HEK293 (cell line): Measurements from ENCODE around the gene PRPF6.

Source experiments
- CTCF ChIP-seq: fragments of 450-650 bp; formaldehyde crosslinking; IDR thresholded peaks from 2 replicates; pipeline ENCODE4 v1.5.1; 2016; ENCODE audit warnings: missing biosample characterization, missing genetic modification characterization
- MZF1 ChIP-seq: fragments of 450-650 bp; formaldehyde crosslinking; IDR thresholded peaks from 2 replicates; pipeline ENCODE4 v1.5.1; 2017; ENCODE audit warnings: missing biosample characterization, missing genetic modification characterization, borderline replicate concordance
- YY1 ChIP-seq: fragments of 450-650 bp; formaldehyde crosslinking; IDR thresholded peaks from 2 replicates; pipeline ENCODE4 v1.5.1; 2018; ENCODE audit warnings: missing biosample characterization, missing genetic modification characterization
- ZNF211 ChIP-seq: fragments of 450-650 bp; formaldehyde crosslinking; IDR thresholded peaks from 2 replicates; pipeline ENCODE4 v1.5.1; 2016; ENCODE audit warnings: low read depth, missing biosample characterization, missing genetic modification characterization
- ZNF391 ChIP-seq: fragments of 450-650 bp; formaldehyde crosslinking; IDR thresholded peaks from 2 replicates; pipeline ENCODE4 v1.5.1; 2016; ENCODE audit warnings: low read depth, missing biosample characterization, missing genetic modification characterization, borderline replicate concordance

GRCh38 chr20:64067733-64068307 is 86.9 kb downstream of the PRPF6 start:
- TF ChIP-seq YY1 (tag by site-specific recombination) (no peak), ZNF391 (tag by site-specific recombination) (no peak), MZF1 (tag by site-specific recombination) (no peak), ZNF211 (tag by site-specific recombination) (no peak), CTCF (tag by site-specific recombination) (no peak)
